Fibroblast of pulmonary artery (primary cell): ENCODE results near the gene KRT16.
"Not testable (repeated sequence)": the region's sequence is repeated elsewhere in the genome, so short reads cannot be mapped to it uniquely, and the experiment has no call there.

ENCODE experiments used
- DNase-seq: peaks from one replicate; pipeline ENCODE4 v3.0.0-alpha.2; 2010; ENCODE audit warnings: low read depth
- H3K4me3 ChIP-seq: replicated peaks from 2 replicates; pipeline ENCODE4 v1.5.1; 2011; ENCODE audit warnings: low read depth, mild to moderate bottlenecking, control low read depth, low read length, moderate library complexity
- CTCF ChIP-seq: IDR thresholded peaks from 2 replicates; pipeline ENCODE4 v1.5.1; 2011; ENCODE audit warnings: mild to moderate bottlenecking, control low read depth, low read length, inconsistent platforms; ENCODE audit errors: missing control alignments

Gene KRT16

DNA sequence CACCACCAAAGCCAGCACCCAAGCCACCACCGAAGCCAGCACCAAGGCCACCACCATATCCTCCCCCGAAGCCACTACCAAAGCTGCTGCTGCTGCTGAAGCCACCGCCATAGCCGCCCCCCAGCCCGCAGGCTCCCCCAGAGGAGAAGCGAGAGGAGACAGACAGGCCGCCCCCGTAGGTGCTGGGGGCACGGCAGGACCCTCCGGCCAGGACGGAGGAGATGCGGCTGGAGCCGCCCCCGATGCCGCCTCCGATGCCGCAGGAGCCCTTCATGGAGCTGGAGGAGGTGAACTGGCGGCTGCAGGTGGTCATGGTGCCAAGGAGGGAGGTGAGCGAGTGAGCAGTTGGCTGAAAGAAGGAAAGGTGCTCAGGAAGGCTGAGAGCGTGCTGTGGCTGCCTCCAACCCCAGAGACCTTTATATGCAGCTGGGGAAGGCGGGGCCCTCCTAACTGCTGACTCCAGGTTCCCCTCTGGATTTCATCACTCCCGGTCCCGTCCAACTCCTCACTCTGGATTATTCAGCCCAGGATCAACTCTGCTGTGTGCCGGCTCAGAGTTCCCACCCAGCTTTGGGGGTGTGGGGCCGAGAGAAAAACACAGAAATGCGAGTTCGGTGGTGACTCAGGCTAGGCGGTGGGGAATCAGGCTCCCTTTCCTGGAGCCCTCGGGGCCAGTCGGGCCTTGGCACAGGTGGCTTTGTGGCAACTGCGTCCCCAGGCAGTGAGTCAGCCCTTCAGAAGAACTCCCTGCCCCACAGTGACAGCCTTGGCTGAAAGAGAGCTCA, at the start of gene KRT16:
KRT16 (minus strand) TSS at position 392 of the 785 bp plus-strand sequence; CDS start at position 313, 79 bp downstream.
- not testable (repeated sequence) for DNase-seq, H3K4me3 ChIP-seq

DNA sequence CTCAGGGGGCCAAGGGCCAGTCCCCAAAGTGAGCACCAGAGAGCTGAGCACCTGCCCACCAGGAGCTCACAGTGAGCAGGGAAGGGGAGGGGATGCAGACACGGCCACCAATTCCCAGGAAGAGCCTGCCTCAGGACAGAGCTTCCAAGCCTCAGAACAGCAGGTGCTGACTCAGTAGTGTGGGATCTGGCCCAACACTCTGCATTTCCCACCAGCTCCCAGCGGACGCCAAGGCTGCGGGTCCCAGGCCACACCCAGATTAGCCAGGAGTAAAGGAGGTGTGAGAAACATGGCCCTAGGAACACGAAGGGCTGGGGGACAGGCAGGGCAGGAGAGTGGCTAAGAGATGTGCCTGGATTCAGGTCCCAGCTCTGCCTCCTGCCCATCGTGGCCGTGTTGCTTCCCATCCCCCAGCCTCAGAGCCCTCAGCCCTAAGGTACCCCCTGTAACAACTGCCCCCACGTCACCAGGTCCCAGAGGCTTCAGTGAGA, 47.7 kb upstream of the KRT16 start:
- no peak for DNase-seq
- H3K4me3 ChIP-seq = no peak overlapping the region
- TF ChIP-seq CTCF = no peak

DNA sequence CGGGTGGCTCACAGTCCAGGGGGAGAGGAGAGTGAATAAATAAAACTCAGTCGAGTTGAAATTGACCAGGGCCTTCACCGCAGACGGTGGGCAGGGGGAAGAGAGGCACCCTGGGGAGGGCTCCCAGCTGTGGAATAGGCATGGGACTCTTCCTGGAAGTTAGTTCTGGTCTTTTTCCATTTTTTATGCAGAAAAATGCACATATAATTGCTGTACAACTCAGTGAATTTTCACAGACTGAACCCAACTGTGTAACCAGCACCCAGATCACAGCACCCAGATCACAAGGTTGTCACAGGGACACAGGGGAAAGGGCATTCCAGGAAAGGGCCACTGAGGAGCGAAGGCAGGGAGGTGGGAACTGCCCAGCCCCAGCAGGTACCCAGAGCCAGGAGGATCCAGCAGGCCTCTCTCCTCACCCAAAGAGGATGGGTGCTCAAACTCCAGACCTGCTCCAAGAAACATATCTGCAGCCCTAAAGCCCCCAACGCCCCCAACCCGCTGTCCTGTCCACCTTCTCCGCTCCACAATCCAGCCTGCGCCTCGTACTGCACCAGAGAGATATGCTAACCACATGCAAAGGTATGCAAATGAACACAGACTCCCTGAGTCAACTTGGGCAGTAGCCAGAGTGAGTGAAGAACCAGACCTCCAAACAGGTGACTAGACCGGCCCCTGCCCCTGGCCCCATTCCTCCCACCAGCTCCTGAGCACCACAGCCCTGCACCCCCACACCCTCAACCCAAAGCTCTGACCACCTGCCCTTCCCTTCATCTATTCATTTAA, 47.1 kb upstream of the KRT16 start:
- no peak for TF ChIP-seq CTCF
- no peak for DNase-seq
- no peak overlapping the region for H3K4me3 ChIP-seq

- no peak overlapping the region for H3K4me3 ChIP-seq
- TF ChIP-seq CTCF = no peak
- no peak for DNase-seq
Measured at GRCh38 chr17:41658846-41659245, 46.3 kb upstream of the KRT16 start.

DNA sequence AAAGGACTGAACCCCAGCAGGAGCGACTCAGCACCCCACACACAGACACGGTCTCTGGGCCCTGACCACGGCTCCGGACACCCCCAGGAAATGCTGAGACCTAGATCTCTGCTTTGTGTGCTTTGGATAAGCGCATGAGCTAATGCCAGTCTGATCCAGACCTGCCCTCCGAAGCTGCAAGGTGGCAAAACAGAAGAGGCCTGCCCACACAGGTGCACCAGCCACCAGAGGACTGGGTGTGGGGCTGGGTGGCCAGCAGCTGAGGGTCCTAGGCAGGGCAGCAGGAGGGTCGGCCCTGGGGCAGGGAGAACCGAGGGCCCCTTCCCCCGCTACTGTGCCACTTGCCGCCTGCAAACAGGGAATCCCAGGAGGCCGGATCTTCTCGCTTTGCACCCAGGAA, 45.4 kb upstream of the KRT16 start:
- no peak for TF ChIP-seq CTCF
- DNase-seq = no peak
- H3K4me3 ChIP-seq = no peak overlapping the region

DNA sequence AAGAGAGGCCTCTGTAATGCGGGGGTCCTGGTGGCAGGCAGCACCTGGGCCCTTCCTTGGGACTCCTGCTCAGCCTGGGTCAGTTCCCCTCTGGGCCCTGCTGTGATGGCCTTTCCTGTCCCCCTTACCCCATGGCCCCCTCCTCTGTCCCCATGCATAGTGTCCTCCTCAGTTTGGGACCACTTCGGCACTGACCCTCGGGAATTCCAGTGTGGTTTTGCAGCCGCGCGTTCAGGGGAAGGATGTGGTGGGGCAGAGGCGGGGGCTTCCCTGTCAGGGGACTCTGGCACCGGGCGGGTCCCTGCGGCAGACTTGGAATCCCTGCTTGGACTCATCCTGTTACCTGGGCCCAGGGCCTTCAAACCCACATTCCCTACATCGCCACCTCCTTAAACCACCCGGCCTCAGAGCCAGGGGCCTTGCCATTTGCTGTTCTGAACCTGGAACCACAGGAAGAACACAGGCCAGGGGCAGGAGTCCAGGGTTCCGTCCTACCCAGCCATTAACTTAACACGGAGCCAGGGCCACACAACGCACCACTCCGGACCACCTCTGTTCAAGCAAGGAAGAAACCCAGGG, 44.7 kb upstream of the KRT16 start:
- DNase-seq = no peak
- no peak overlapping the region for H3K4me3 ChIP-seq
- no peak for TF ChIP-seq CTCF
